HCT116 (cell line): ENCODE measurements around the gene VASN.
A peak's percentile ranks its signal among the peaks of the same experiment; 100 is the strongest.

Experiments used
- CEBPB ChIP-seq: IDR thresholded peaks from 2 replicates; pipeline ENCODE4 v1.6.1; 2012; ENCODE audit warnings: low read depth
- POLR2A ChIP-seq: IDR thresholded peaks from 2 replicates; pipeline ENCODE4 v1.7.0; 2011; ENCODE audit warnings: borderline replicate concordance; ENCODE audit not compliant: insufficient read depth, insufficient read length; ENCODE audit errors: extremely low read depth
- POLR2AphosphoS5 ChIP-seq: IDR thresholded peaks from 2 replicates; pipeline ENCODE4 v1.6.1; 2011; ENCODE audit warnings: mild to moderate bottlenecking, low read depth, low read length, moderate library complexity
- TF ChIP-seq, protein P1 (sequence below), 3 experiments: fragments of 200-600 bp in 1 of 3; sonication (generic) in 1 of 3; IDR thresholded peaks in 2 of 3; conservative IDR thresholded peaks in 1 of 3; 2 replicates each; pipeline ENCODE4 v1.5.1; 2012 to 2017; ENCODE audit warnings: low read depth in 2 of 3, low read length in 2 of 3, antibody characterized with exemption in 1 of 3, borderline replicate concordance in 1 of 3, control low read depth in 1 of 3, mild to moderate bottlenecking in 1 of 3, mixed read lengths in 1 of 3, mixed run types in 1 of 3, moderate library complexity in 1 of 3; ENCODE audit not compliant: insufficient read depth in 1 of 3

DNA sequence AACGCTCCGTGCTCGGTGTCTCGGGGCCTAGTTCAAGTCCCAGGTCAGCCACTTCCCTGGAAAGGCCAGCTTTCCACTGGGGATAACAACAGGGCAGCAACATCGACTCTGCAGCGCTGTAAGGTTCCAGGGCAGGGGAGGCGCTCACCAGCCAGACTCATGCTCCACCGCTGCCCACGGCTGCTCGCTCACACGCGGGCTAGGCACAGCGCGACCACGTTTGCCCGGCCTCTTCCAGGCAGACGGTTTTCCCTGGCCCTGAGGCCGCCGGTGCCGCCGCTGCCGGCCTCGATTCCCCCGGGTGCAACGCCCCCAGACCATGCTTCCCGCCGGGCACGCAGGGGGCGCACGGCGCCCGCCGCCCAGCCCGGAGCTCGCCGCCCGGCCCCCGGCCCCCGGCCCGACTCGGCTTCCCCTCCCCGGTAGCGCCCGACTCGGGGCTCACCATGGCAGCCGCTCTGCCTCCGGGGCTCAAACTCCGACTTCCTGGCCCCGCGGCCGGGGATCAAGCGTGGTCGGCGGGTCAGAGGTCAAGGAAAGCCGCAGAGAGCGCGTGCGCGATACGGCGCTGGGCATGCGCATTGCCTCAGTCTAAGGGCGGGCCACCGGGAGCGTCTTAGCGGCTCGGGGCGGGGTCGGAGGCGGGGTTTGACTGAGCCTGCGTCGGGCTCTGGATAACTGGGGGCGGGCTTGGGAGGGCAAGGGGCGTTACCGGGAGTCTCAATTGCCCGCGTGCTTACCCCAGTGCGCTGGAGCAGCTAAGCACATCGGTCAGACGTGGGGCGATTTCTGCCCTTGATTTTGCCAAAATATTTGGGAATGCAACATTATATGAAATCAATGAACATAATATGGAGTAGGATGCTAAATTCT is 20.6 kb upstream of the VASN start, which contains the start of gene PAM16:
- TF ChIP-seq, protein P1, sequence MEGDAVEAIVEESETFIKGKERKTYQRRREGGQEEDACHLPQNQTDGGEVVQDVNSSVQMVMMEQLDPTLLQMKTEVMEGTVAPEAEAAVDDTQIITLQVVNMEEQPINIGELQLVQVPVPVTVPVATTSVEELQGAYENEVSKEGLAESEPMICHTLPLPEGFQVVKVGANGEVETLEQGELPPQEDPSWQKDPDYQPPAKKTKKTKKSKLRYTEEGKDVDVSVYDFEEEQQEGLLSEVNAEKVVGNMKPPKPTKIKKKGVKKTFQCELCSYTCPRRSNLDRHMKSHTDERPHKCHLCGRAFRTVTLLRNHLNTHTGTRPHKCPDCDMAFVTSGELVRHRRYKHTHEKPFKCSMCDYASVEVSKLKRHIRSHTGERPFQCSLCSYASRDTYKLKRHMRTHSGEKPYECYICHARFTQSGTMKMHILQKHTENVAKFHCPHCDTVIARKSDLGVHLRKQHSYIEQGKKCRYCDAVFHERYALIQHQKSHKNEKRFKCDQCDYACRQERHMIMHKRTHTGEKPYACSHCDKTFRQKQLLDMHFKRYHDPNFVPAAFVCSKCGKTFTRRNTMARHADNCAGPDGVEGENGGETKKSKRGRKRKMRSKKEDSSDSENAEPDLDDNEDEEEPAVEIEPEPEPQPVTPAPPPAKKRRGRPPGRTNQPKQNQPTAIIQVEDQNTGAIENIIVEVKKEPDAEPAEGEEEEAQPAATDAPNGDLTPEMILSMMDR (IDR thresholded peaks at IDR 0.05 in 2 of 3, conservative IDR thresholded peaks at IDR 0.05 in 1 of 3; ENCODE audit: borderline replicate concordance in 1 of 3, insufficient read depth in 1 of 3, low read depth in 2 of 3, low read length in 2 of 3): no peak
- TF ChIP-seq POLR2AphosphoS5: peak; percentile 79
- peak; percentile 47 for TF ChIP-seq POLR2A
- no peak for TF ChIP-seq CEBPB
